Gastroesophageal sphincter (tissue), 4 donors: ENCODE data around the gene CLEC4M. TPM values are rescaled to one million over a fixed set of nuclear protein-coding genes. Genes with fewer than 3 reads are reported as not detected.

Experiments
- ATAC-seq: fragments of 150-250 bp; one replicate; pipeline ENCODE4 v1.9.1; 2016; ENCODE audit warnings: mild to moderate bottlenecking, moderate library complexity
- H3K27ac ChIP-seq, 4 donors: fragments of 200-600 bp; sonication (generic) in 3 of 4; 1 replicate in 3 of 4; 2 replicates in 1 of 4; pipeline ENCODE4 v1.5.1; 2016 to 2019
- H3K27me3 ChIP-seq: fragments of 200-600 bp; sonication (generic); one replicate; pipeline ENCODE4 v1.5.1; 2019
- H3K36me3 ChIP-seq, 2 donors: fragments of 200-600 bp; sonication (generic); one replicate each; pipeline ENCODE4 v1.5.1; 2019; ENCODE audit warnings: control low read depth in 1 of 2
- H3K4me1 ChIP-seq, 3 donors: fragments of 200-600 bp; sonication (generic); 1 replicate in 2 of 3; 2 replicates in 1 of 3; pipeline ENCODE4 v1.5.1; 2016 to 2019; ENCODE audit warnings: control low read depth in 2 of 3
- H3K4me3 ChIP-seq, 2 donors: fragments of 200-600 bp; sonication (generic); one replicate each; pipeline ENCODE4 v1.5.1; 2019; ENCODE audit warnings: mild to moderate bottlenecking in 1 of 2, moderate library complexity in 1 of 2
- H3K9me3 ChIP-seq, 3 donors: fragments of 200-600 bp; sonication (generic); one replicate each; pipeline ENCODE4 v1.5.1; 2017 to 2019; ENCODE audit warnings: control low read depth in 2 of 3
- EP300 ChIP-seq: sonication (generic); formaldehyde crosslinking; IDR thresholded peaks from one replicate; pipeline ENCODE4 v1.6.1; 2017; ENCODE audit warnings: antibody characterized with exemption, mild to moderate bottlenecking
- POLR2A ChIP-seq, 2 donors: fragments of 450-650 bp; IDR thresholded peaks; one replicate each; pipeline ENCODE4 v1.6.1; 2017; ENCODE audit warnings: antibody characterized with exemption in 2 of 2, mild to moderate bottlenecking in 2 of 2, moderate library complexity in 1 of 2
- POLR2AphosphoS5 ChIP-seq: sonication (generic); formaldehyde crosslinking; IDR thresholded peaks from one replicate; pipeline ENCODE4 v1.6.1; 2017; ENCODE audit warnings: antibody characterized with exemption
- WGBS, 2 donors: methylation state at CpG; one replicate each; pipeline ENCODE4 v1.1.5; 2018; ENCODE audit warnings: low coverage in 1 of 2; 5-methylcytosine and 5-hydroxymethylcytosine counted together
- total RNA-seq, 4 donors: library from RNA; depleted of rRNA; stranded (reverse); fragments of >200 nt; gene quantifications; one replicate each; pipeline ENCODE4 v1.1.0, GENCODE V29; 2016
- TF ChIP-seq, protein P1 (sequence below), 4 experiments: fragments of 200-600 bp in 2 of 4; fragments of 450-650 bp in 2 of 4; sonication (generic) in 1 of 4; IDR thresholded peaks; one replicate each; pipeline ENCODE4 v1.5.1; 2017 to 2019; ENCODE audit warnings: antibody characterized with exemption in 4 of 4, mild to moderate bottlenecking in 2 of 4, moderate library complexity in 2 of 4

CLEC4M gene
- total RNA-seq, 4 donors from 2014 or later, result not detected

DNA sequence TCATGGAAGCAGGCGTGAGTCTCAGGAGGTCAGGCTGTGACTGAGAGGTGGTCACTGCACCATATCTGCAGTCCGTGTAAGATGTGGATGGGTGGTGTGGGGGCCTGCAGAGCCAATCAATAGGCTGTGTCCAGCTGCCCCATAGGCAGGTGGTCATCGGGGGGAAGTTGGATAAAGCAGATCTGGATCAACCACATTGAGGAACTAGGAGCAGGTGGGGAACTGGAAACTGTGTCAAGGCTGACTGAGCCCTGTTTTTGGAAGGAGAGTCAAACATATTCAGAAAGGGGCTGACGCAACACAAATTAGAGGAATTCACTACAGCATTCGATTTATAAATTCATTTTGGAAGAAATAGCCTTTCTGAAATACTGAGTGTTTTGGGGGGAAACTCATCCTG lies 15.0 kb downstream of the CLEC4M start:
- peaks cover 84% of the 10 kb centered on the region for H3K27me3 ChIP-seq
- TF ChIP-seq, protein P1, sequence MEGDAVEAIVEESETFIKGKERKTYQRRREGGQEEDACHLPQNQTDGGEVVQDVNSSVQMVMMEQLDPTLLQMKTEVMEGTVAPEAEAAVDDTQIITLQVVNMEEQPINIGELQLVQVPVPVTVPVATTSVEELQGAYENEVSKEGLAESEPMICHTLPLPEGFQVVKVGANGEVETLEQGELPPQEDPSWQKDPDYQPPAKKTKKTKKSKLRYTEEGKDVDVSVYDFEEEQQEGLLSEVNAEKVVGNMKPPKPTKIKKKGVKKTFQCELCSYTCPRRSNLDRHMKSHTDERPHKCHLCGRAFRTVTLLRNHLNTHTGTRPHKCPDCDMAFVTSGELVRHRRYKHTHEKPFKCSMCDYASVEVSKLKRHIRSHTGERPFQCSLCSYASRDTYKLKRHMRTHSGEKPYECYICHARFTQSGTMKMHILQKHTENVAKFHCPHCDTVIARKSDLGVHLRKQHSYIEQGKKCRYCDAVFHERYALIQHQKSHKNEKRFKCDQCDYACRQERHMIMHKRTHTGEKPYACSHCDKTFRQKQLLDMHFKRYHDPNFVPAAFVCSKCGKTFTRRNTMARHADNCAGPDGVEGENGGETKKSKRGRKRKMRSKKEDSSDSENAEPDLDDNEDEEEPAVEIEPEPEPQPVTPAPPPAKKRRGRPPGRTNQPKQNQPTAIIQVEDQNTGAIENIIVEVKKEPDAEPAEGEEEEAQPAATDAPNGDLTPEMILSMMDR (IDR thresholded peaks at IDR 0.05), result no peak
- TF ChIP-seq POLR2AphosphoS5 (no peak), EP300 (no peak), POLR2A (IDR thresholded peaks at IDR 0.05) (no peak)
- ATAC-seq, result no peak
- no peak overlapping the region for H3K27ac ChIP-seq
- 61 to 71% methylated on average over 2 to 5 of the region's 5 CpGs for WGBS, 2 donors
- no peaks in the 10 kb centered on the region for H3K4me1 ChIP-seq
- H3K36me3 ChIP-seq, result no peaks in the 10 kb centered on the region
- H3K4me3 ChIP-seq, result no peak overlapping the region
- peaks cover 0 to 11% (median 0%) of the 10 kb centered on the region in 3 donors for H3K9me3 ChIP-seq

DNA sequence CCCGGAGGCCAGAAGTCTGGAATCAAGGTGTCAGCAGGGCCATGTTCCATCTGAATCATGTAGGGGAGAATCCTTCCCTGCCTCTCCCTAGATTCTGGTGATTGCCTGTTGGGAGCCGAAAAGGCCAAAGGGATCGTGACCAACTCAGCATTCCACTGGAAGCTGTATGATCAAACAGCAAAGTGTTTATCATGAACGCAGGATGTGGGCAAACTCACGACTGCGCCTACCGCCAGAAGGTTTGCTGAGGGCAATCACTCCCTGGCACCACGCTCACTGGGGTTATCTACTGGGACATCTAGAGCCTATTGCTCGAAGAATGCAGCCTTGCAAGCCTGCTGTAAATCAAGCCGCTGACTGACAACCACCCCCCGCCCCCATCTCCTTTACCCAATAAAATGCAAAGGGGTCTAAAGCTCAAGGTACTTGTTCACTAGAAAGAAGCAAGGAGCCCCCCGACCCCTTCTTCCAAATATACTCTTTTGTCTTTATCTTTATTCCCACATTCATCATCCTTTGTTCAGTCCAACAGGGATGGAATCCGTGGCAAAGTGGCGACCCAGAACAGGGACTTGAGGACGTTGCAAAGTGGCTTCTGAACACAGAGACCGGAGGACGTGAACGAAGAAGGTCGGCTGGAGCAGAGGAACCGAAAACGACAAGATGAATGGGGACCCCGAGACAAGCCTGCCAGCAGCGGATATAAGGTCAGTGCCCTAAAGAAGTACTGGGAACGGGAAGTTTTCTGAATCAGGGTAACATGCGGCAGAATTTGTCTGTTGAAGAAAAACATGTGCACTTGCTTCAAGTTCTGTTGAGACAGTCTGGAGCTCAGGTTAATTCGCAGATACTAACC lies 16.8 kb downstream of the CLEC4M start:
- no peak for ATAC-seq
- H3K4me3 ChIP-seq, result no peak overlapping the region
- no peaks in the 10 kb centered on the region for H3K4me1 ChIP-seq
- H3K27me3 ChIP-seq, result peaks cover 82% of the 10 kb centered on the region
- no peak overlapping the region for H3K27ac ChIP-seq
- H3K36me3 ChIP-seq, result no peaks in the 10 kb centered on the region
- TF ChIP-seq POLR2A (IDR thresholded peaks at IDR 0.05) (no peak), POLR2AphosphoS5 (no peak), EP300 (no peak)
- TF ChIP-seq, protein P1 (IDR thresholded peaks at IDR 0.05), result no peak
- WGBS, 2 donors, result 54 to 64% methylated on average over 8 to 13 of the region's 26 CpGs
- H3K9me3 ChIP-seq, result peaks cover 0 to 13% (median 0%) of the 10 kb centered on the region in 3 donors

DNA sequence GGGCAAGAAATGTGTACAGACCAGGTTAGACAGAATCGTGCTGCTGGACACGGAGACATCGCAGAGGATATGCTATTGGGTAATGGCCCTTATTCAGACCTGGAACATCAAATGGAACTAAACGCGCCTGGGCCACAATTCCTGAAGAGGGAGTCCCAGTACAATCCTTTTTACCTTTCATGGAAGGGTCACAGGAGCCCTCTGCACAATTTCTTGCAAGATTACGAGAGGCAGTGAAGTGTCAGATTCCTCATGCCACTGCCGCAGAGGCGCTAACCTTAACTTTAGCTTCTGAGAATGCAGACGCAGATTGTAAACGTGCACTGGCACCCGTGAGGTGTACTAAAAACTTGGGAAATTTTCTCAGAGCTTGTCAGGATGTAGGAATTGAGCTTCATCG lies 18.1 kb downstream of the CLEC4M start:
- ATAC-seq, result no peak
- Histone ChIP-seq H3K27ac (no peak overlapping the region), H3K4me3 (no peak overlapping the region), H3K27me3 (peaks cover 82% of the 10 kb centered on the region), H3K9me3 (peaks cover 0 to 22% (median 0%) of the 10 kb centered on the region in 3 donors), H3K36me3 (no peaks in the 10 kb centered on the region), H3K4me1 (no peaks in the 10 kb centered on the region)
- TF ChIP-seq, protein P1 (IDR thresholded peaks at IDR 0.05), result no peak
- TF ChIP-seq EP300 (no peak), POLR2AphosphoS5 (no peak), POLR2A (IDR thresholded peaks at IDR 0.05) (no peak)
- WGBS, 2 donors, result 48 to 52% methylated on average over 9 to 10 of the region's 12 CpGs

DNA sequence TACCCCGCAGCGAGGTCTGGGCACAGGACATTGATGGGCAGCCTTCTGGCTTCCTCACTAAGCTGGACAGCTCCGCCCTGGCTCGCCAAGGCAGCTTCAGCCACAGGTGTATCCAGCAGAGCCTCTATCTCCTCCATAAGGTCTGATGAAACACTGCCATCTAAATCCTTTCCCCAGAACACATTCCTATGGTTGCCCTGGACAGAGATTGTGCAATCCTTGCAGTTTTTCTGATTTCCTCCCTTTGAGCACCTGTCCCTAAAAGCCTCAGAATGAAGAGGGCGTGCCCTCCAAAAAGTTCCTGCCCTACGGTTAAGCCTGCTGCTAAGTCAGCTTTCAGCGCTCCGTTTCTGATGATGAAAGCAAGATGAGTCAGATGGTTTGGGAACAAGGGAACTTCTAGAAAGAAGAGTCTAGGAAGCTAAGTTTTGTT lies 21.0 kb downstream of the CLEC4M start:
- 10 to 19% methylated on average over 5 of the region's 8 CpGs for WGBS, 2 donors
- H3K27ac ChIP-seq, result no peak overlapping the region
- TF ChIP-seq, protein P1 (IDR thresholded peaks at IDR 0.05), result no peak
- TF ChIP-seq POLR2AphosphoS5 (no peak), EP300 (no peak), POLR2A (IDR thresholded peaks at IDR 0.05) (no peak)
- peaks cover 0 to 22% (median 0%) of the 10 kb centered on the region in 3 donors for H3K9me3 ChIP-seq
- no peak for ATAC-seq
- no peak overlapping the region for H3K4me3 ChIP-seq
- no peaks in the 10 kb centered on the region for H3K36me3 ChIP-seq
- peaks cover 95% of the 10 kb centered on the region for H3K27me3 ChIP-seq
- peaks cover 0 to 10% (median 0%) of the 10 kb centered on the region in 3 donors for H3K4me1 ChIP-seq

DNA sequence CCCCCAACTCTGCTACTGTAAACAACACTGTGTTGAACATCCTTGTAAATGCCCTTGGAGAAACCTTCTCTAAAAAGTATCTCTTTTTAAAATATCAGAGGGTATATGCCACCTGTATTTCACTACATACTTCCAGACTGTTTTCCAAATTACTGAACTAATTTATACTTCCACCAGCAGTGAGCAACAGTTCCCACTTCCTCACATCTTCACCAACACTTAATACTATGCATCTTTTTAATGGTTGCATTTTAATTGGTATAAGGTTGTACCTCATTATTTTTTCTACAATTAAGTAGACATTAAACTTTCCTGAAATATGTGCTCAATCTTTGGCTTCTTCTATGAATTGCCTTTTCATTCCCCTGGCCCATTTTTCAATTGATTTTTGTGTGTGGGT lies 21.8 kb downstream of the CLEC4M start:
- H3K27me3 ChIP-seq, result peaks cover 95% of the 10 kb centered on the region
- H3K4me3 ChIP-seq, result no peak overlapping the region
- no peak overlapping the region for H3K27ac ChIP-seq
- TF ChIP-seq POLR2A (IDR thresholded peaks at IDR 0.05), result no peak
- TF ChIP-seq EP300, result no peak
- no peak for TF ChIP-seq POLR2AphosphoS5
- TF ChIP-seq, protein P1 (IDR thresholded peaks at IDR 0.05), result no peak
- ATAC-seq, result no peak
- peaks cover 0 to 13% (median 0%) of the 10 kb centered on the region in 3 donors for H3K4me1 ChIP-seq
- H3K9me3 ChIP-seq, result peaks cover 0 to 16% (median 0%) of the 10 kb centered on the region in 3 donors
- H3K36me3 ChIP-seq, result no peaks in the 10 kb centered on the region
